Jurkat, Clone E6-1 (cell line): ENCODE data around the gene DYNLL2.
"Not testable (repeated sequence)": the region's sequence is repeated elsewhere in the genome, so short reads cannot be mapped to it uniquely, and the experiment has no call there.

Experiments used
- DNase-seq: peaks from one replicate; pipeline ENCODE4 v3.0.0-alpha.2; 2011; ENCODE audit warnings: low read depth, low spot score
- H3K4me3 ChIP-seq: 2 replicates; pipeline ENCODE4 v1.5.1; 2011; ENCODE audit warnings: mild to moderate bottlenecking, low read length, control low read depth, moderate library complexity

The DYNLL2 gene

DNA sequence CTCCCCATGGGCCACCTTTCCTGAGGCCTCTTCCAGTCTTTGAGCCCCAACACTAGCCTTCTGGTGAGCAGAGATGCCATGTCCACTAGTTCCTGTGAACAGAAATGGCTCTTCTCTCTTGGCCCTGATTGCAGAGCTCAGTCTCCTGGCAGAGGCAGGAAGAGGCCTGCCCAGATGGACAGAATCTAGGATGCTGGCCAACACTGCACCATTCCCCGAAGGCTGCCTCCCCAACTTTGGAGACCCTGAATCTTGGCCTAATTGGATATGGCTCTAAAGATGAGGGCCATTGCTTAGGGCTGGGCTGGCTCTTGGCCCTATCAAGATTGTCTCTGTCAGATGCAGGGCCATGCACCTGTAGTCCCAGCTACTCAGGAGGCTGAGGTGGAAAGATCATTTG is 18.0 kb upstream of the DYNLL2 start:
- no peak overlapping the region for H3K4me3 ChIP-seq
- no peak for DNase-seq

DNA sequence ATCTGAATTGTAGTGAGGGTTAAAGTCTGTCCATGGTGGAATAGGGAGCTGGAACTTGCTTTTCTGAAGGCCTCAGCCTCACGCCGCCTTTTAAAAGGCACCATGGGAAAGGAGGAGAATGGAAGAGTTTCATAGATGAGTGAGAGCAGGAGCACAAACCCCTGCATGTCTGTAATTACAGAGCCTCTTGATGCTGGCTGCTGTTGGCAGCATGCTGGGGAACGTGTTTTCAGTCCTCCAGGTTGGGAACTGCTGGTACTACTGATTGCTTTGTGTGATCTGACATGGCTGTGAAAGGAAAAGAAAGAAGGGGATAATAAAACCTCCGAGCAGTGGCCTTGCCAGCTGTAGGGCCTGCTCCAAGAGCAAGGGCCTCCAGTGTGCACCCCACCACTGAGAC is 16.8 kb upstream of the DYNLL2 start:
- DNase-seq, result no peak

DNA sequence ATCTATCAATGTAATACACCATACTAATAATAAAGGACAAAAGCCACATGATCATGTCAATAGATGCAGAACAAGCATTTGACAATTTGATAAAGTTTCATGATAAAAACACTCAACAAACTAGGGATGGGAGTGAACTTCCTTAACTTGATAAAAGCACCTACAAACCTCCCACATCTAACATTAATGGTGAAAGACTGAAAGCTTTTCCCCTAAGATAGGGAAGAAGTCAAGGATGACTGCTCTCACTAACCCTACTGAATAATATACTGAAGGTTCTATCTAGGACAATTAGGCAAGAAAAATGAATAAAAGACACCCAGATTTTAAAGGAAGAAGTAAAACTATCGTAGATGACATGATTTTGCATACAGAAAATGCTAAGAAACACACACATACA is 10.4 kb upstream of the DYNLL2 start:
- H3K4me3 ChIP-seq, result no peak overlapping the region
- DNase-seq, result no peak

More for the DNA sequence above, 16.8 kb upstream of the DYNLL2 start:
- no peak overlapping the region for H3K4me3 ChIP-seq

DNA sequence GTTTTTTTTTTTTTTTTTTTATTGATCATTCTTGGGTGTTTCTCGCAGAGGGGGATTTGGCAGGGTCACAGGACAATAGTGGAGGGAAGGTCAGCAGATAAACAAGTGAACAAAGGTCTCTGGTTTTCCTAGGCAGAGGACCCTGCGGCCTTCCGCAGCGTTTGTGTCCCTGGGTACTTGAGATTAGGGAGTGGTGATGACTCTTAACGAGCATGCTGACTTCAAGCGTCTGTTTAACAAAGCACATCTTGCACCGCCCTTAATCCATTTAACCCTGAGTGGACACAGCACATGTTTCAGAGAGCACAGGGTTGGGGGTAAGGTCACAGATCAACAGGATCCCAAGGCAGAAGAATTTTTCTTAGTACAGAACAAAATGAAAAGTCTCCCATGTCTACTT is 10.0 kb upstream of the DYNLL2 start:
- H3K4me3 ChIP-seq, DNase-seq: not testable (repeated sequence)

DNA sequence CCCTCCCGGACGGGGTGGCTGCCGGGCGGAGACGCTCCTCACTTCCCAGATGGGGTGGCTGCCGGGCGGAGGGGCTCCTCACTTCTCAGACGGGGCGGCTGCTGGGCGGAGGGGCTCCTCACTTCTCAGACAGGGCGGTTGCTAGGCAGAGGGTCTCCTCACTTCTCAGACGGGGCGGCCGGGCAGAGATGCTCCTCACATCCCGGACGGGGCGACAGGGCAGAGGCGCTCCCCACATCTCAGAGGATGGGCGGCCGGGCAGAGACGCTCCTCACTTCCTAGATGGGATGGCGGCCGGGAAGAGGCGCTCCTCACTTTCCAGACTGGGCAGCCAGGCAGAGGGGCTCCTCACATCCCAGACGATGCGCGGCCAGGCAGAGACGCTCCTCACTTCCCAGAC is 8.8 kb upstream of the DYNLL2 start:
- not testable (repeated sequence) for H3K4me3 ChIP-seq

DNA sequence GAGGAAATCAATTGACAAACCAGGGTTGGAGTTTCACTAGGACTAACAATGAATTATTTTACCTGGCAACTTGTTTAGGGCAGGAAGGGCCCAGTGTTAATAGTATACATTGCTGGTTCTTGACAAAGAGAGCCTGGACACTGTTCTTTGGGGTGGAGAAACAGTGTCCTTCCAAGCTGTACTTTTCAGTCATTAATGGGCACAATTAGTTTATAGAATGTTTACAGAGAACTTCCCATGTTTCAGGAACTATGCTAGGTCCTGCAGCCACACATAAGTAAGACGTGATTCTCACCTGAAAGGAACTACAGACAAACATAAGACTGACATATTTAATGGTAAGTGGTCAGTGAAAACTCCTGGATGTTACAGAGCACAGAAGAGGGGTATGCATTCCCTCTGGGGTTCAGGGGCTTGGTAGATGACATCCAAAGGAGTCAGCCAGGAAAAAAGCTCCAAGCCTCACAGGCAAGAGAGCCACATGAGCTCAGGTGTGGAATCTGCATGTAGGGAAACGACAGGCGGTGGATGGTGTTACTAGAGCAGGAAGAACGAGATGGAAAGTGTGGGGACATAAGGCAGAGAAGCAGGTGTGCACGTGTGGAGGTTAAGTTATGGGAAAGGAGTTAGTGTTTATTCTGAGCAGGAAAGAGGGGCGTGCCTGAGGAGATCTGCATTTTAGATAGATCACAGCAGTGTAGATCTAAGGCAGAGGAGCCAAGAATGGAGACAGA is 3.8 kb upstream of the DYNLL2 start:
- no peak for DNase-seq

More for the DNA sequence above, 8.8 kb upstream of the DYNLL2 start:
- not testable (repeated sequence) for DNase-seq

DNA sequence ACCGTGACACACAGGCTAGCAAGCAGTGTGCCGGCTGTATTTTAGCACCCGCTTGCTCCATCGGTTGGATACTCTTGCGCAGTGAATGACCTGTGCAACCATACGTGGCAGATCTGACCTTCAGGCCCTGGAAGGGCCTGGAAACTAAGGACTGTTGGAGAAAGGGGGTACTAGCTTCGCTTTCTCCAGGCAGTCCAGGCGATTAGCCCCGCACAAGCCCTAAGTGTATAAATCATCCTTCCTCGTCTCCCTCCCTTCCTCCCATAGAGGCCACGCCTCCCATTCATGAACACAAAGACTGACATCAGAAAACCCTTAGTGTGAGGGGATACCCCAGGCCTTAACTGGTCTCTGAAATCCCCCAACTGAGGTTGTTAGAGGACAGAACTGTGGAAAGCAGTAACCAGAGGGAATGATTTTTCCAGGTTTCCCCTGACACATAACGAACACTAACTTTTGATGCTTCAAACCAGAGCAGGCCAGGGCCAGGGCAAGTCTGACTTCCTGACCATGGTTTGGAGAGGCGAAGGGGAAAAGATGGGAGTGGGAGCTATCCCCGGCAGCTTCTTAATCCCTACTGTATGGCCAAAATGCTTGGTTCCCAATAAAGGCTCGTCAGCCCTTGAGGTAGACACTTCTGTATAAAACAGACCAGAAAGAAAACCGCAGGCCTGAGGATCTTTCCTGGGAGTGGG is 1.4 kb upstream of the DYNLL2 start:
- no peak for DNase-seq
- no peak overlapping the region for H3K4me3 ChIP-seq

More for the DNA sequence above, 3.8 kb upstream of the DYNLL2 start:
- H3K4me3 ChIP-seq, result no peak overlapping the region

DNA sequence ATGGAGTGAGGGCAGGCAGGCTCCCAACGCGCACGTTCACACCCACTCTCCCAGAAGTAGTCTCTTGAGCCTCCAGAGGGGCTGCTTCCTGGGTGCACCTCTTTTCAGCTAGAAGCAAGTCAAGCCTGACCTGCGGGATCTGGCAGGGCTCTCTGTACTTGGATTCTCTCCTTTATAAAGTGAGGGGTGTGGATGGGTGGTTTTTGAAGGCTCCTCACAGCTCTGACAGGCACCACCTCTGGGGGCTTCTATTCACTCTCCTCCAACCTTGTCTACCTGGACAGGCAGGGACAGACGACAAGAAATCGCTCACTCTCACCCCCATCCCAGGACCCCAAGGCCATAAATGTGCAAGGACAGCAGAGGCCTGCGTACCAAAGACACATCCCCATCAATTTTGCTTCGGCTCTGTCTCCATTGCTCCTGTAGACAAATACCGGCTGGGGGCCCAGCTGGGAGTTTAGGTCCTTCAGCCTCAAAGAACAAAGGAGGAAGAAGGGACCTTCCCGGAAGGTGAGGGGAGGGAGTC is 814 bp upstream of the DYNLL2 start:
- no peak for DNase-seq
- peak overlapping the region; percentile 40 for H3K4me3 ChIP-seq

DNA sequence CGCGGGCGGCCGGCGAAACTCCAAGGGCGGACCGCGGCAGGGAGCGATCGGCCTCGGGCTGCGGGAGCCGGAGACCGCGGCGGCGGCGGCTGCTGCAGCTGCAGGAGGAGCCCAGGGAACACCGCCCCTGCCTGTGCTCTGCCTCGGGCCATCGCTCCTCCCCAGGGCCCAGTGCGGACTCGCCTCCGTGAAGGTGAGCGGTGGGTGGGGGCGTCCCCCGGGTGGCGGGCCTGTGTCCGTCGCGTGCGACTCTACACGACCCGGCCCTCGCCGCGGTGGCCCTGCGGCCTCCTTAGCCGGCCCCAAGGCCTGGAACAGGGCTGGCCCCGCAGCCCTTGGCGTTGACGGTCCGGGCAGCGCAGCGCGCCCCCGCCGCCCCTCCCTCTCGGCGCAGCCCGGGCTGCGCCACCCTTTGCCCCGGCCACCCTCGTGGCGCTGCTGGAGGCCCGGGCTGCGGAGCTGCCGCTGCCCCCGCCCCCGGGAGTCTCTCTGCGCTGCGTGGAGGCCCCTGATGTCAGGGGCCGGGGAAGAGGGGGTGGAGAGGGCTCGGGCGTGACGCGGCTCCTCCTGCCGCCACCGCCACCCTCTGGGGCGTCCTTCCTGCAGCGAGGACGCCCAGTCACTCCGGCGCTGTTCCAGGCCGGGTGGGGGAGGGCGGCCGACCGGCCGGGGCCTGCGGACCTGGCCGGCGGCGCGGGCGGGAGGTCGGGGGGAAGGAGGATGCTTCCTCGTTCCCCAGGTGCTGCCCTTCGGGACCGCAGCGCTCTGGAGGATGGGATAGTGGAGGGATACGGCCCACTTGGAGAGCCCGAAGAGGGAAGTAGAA is 485 bp downstream of the DYNLL2 start:
- no peak for DNase-seq
- peak overlapping the region; percentile 90 for H3K4me3 ChIP-seq

DNA sequence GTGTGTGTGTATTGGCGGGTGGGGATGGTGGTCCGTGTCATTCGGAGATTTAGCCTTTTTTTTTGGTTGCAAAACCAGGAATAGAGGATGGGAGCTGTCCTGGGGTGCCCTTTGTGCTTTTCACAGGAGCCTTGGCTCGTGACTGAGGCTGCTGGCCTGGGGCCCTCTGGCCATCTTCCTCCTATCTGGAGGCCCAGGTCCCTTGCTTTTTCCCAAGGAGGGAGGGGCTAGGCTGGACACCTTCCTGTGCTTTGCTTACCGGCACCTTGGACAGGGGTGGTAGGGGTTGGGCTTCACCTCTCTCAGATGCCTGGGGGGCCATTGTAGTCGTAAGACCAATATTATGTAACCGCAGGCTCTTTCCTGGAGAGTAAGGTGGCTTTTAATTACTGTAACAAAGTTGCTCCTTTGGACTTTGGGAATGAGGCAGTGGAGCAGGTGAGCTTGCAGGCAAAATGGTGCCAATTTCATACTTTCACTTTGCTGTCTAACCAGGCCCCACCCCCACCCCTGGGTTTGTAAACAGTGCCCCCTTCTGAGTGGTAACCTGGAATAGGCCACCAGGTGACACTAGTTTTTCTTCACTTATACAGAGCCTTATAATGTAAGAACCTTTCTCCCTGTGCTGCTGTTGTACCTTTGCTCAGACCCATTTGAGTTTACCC is 1.2 kb downstream of the DYNLL2 start:
- DNase-seq, result peak; percentile 75
- peak overlapping the region; percentile 90 for H3K4me3 ChIP-seq

DNA sequence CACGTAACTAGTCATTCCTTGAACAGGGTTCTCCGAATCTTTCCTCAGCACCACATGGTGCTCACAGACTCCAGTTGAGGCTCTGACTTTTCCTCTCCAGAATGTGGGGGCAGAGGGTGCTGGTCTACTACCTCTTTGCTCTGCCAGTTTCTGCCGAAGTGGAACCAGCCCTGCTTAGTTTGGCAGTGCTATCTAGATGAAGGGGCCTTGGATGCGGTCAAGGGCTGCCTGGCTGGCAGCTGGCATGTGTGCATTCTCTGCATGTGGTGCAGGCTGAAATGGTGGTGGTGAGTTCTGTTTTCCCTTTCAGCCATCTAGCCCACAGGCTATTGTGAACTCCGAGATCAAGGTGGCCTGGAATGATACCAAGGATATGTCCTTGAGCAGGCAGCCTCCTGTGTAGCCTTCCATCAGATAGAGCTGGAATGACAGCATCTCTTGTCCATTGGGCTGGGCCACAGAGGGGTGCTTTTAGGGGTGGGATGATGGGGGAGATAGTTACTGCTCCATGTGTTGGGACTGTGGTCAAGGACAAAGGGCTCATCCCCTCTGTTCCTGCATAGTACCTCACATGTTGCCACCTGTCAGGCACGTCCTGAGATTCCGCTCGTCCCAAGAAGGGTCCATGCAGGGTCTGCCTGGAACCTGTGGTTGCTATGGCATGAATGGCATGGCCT is 2.0 kb downstream of the DYNLL2 start:
- DNase-seq, result no peak
- peak overlapping the region; percentile 90; the same call in 1 of the 2 replicates for H3K4me3 ChIP-seq

DNA sequence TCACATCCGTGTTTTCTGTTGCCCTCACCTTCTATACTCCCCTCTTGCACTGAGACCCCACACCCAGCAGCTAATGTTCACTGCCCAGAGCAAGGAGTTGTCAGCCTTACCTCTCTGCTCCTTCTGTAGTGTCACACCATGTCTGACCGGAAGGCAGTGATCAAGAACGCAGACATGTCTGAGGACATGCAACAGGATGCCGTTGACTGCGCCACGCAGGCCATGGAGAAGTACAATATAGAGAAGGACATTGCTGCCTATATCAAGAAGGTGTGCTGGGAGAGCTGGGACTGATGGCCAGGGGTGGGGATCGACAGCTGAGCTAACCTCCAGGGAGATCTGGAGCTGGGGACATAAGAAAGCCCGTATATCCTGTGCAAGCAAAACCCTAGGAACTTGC is 3.7 kb downstream of the DYNLL2 start:
- no peak for DNase-seq
- H3K4me3 ChIP-seq, result no peak overlapping the region

DNA sequence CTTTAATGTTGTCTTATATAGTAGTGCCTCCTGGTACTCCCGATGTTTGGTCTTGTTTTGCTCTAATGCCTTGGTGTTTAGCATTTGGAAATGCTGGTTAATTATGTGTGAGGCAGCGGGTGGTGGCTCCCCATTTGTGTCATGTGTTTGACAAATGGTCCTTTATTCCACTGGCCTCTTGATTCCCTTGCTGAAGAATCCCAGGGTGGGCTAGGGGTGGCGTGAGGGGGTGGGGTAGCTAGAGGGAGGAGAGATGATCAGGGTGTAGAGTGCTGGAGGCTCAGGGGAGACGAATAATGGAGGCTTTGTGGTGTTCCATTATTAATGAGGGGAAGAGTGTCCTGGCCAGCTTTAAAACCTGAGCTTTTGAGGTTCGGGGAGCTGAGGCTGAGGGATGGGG is 5.4 kb downstream of the DYNLL2 start:
- H3K4me3 ChIP-seq, result no peak overlapping the region
- no peak for DNase-seq

DNA sequence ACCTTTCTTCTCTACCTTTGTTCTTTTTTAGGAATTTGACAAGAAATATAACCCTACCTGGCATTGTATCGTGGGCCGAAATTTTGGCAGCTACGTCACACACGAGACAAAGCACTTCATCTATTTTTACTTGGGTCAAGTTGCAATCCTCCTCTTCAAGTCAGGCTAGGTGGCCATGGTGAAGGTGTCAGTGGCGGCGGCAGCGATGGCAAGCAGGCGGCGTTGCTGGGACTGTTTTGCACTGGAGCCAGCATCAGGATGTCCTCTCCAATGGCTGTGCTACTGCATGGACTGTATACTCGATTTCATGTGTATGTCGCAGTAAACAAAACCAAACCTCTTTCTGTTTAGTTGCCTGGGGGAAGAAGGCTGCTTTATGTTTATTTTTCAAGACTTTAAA is 5.9 kb downstream of the DYNLL2 start:
- H3K4me3 ChIP-seq, result no peak overlapping the region
- no peak for DNase-seq

DNA sequence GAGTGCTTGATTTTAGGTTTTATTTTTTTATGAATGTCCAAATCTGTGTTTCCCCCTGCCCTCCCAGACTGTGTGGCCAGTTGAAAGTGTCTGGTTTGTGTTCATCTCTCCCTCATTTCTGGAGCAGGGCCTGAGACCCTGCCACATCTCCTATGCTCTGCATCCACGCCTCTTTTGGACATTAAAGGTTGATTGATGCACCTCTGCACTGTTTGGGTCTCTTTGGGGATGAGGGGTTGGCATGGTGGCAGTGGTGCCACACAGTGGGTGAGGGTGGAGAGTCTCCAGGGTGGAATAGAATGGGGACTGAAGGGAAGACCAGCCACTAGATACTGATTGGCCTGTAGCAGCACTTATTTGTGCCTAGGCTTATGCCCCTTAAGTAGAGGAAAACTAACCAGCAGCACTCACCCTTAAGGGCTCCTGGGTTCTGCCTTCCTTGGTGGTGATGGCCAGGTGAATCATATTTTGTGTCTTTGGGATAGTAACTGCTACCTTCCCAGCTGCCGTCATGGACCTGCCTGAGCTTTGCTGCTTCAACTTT is 7.9 kb downstream of the DYNLL2 start:
- H3K4me3 ChIP-seq, result no peak overlapping the region
- DNase-seq, result no peak

DNA sequence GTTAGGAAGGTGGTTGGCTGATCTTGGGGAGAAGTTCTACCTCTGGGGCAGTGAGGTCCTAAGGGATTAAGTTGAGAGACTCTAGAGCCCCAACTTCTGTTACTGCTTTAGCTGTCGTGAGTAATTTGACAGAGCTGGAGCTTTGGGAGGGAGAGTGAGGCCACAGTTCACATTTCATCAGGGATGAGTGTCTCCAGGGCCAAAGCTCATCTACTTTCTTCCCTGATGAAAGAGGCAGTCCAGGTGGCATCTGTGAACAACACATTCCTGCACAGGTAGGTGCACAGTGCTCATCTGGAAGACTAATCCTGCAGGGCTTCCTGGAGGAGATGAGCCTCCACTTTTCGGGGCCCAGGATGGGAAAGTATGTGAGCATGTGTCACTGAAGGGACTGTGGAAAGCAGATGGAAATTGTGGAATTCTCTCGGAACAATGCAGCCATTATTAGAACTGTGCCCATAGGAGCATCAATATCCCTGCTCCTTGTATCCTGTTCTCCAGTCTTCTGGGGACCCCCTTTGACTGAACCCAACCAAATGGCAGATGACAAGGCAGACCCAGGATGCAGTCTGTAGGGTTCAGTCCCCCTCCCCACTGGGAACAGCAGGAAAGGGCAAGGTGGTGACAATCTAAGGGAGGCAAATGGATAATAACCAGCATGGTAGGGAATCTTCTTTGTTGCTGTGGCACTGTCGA is 9.0 kb downstream of the DYNLL2 start:
- no peak for DNase-seq

DNA sequence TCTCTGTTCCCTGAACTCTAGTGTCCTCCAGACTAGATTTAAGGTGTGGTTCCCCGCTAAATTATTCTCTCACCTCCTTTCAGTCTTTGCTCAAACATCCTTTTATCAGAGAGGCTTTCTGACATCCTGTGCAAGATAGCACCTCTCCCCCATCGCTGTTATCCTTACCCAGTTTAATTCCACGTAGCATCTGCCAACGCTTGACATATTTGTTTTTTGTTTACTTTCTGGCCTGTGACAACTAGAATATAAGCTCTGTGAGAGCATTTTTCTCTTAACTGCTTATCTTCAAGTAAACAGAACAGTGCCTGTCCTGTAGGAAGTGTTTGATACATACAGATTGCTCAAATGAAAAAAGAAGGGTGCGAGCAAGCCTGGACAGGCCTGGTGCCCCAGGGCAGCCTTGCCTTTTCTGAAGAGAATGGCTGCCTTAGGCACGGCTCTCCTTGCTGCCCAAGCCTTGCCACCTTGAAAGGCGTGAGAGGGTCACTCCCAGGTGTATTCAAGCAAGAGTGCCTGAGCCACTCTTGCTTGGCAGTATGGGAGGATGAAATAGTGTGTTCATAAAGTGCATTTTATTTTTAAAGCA is 9.7 kb downstream of the DYNLL2 start:
- H3K4me3 ChIP-seq, result no peak overlapping the region
- no peak for DNase-seq

More for the DNA sequence above, 9.0 kb downstream of the DYNLL2 start:
- no peak overlapping the region for H3K4me3 ChIP-seq
